HCT116 (cell line): ENCODE results near the gene PSG2. TPM values are rescaled to one million over a fixed set of nuclear protein-coding genes. Genes with fewer than 3 reads are reported as not detected.
"Not testable (repeated sequence)": the region's sequence is repeated elsewhere in the genome, so short reads cannot be mapped to it uniquely, and the experiment has no call there.

Experiments
- ATAC-seq: fragments of 200-7000 bp; cut with Tn5 transposase; 2 replicates; pipeline ENCODE4 v1.9.1; 2020; ENCODE audit warnings: mild to moderate bottlenecking, moderate library complexity
- BruUV-seq: library from RNA; stranded (reverse); fragments of 400-500 nt; replicated peaks from 2 replicates; lab custom pipeline; 2021; lab: Mats Ljungman, UMichigan
- CTCF ChIA-PET: fragments of 300-600 bp; sonication (Branson Sonifier 250); formaldehyde crosslinking; loops from one replicate; lab custom pipeline; 2021; ENCODE audit warnings: antibody characterized with exemption; lab: Charles Lee
- POLR2A ChIA-PET: fragments of 300-600, 350-600 bp; sonication (Branson Sonifier 250); formaldehyde crosslinking; loops from one replicate; lab custom pipeline; 2021; ENCODE audit warnings: antibody characterized with exemption; lab: Charles Lee
- RAD21 ChIA-PET, 2 experiments: fragments of 300-600 bp; sonication (Branson Sonifier 250); formaldehyde crosslinking; loops; one replicate each; lab custom pipeline; 2023; ENCODE audit warnings: low total read pairs in 2 of 2; ENCODE audit not compliant: uncharacterized antibody in 2 of 2, unreplicated experiment in 2 of 2, low non-redundant PET in 1 of 2; lab: Charles Lee
- DNase-seq: peaks from one replicate; pipeline ENCODE4 v3.0.0-alpha.2; 2010; ENCODE audit warnings: low read depth, low spot score
- H2AFZ ChIP-seq: fragments of 200-600 bp; shearing (Covaris generic), sonication (generic); 2 replicates; pipeline ENCODE4 v1.6.1; 2017; ENCODE audit warnings: low read depth, mixed run types, mixed read lengths, antibody characterized with exemption, low read length; ENCODE audit not compliant: poor library complexity, severe bottlenecking
- H3K27ac ChIP-seq: 2 replicates; pipeline ENCODE4 v1.5.1; 2012; ENCODE audit warnings: low read depth, low read length
- H3K27me3 ChIP-seq: fragments of 200-600 bp; sonication (generic); 2 replicates; pipeline ENCODE4 v1.6.1; 2016; ENCODE audit warnings: mixed run types, low read length, mixed read lengths; ENCODE audit not compliant: insufficient read depth
- H3K36me3 ChIP-seq, 2 experiments: fragments of 200-500 bp in 1 of 2; fragments of 200-600 bp in 1 of 2; sonication (Bioruptor generic) in 1 of 2; sonication (generic) in 1 of 2; 2 replicates each; pipeline versions ENCODE4 v1.5.1 to v1.6.1; 2014 to 2016; ENCODE audit warnings: low read length in 2 of 2, inconsistent platforms in 1 of 2, mixed read lengths in 1 of 2, mixed run types in 1 of 2; ENCODE audit not compliant: insufficient read depth in 2 of 2, control insufficient read depth in 1 of 2
- H3K4me1 ChIP-seq, 2 experiments: fragments of 200-600 bp in 1 of 2; sonication (generic) in 1 of 2; 2 replicates each; pipeline versions ENCODE4 v1.5.1 to v1.6.1; 2012 to 2017; ENCODE audit warnings: low read length in 2 of 2, inconsistent platforms in 1 of 2, mild to moderate bottlenecking in 1 of 2, mixed read lengths in 1 of 2, mixed run types in 1 of 2, moderate library complexity in 1 of 2; ENCODE audit not compliant: insufficient read depth in 2 of 2, control insufficient read depth in 1 of 2
- H3K4me2 ChIP-seq: fragments of 200-600 bp; sonication (generic); 2 replicates; pipeline ENCODE4 v1.6.1; 2017; ENCODE audit warnings: mixed run types, low read length, mixed read lengths
- H3K4me3 ChIP-seq, 2 experiments: fragments of 200-600 bp in 1 of 2; sonication (generic) in 1 of 2; replicated peaks in 1 of 2; 2 replicates each; pipeline ENCODE4 v1.5.1; 2011 to 2016; ENCODE audit warnings: low read length in 2 of 2, control low read depth in 1 of 2, low read depth in 1 of 2, mild to moderate bottlenecking in 1 of 2, mixed read lengths in 1 of 2, mixed run types in 1 of 2
- H3K79me2 ChIP-seq: fragments of 200-600 bp; sonication (generic); 2 replicates; pipeline ENCODE4 v1.6.1; 2017; ENCODE audit warnings: mild to moderate bottlenecking, mixed run types, low read length, moderate library complexity, mixed read lengths; ENCODE audit not compliant: insufficient read depth
- H3K9ac ChIP-seq: fragments of 200-600 bp; sonication (generic); 2 replicates; pipeline ENCODE4 v1.6.1; 2016; ENCODE audit warnings: low read length, mixed read lengths
- H3K9me2 ChIP-seq: fragments of 200-600 bp; sonication (generic), shearing (Covaris generic); 2 replicates; pipeline ENCODE4 v1.6.1; 2017; ENCODE audit warnings: mixed run types, mild to moderate bottlenecking, moderate library complexity; ENCODE audit not compliant: insufficient read depth
- H3K9me3 ChIP-seq, 2 experiments: fragments of 200-500 bp in 1 of 2; fragments of 200-600 bp in 1 of 2; sonication (Bioruptor generic) in 1 of 2; sonication (generic) in 1 of 2; 2 replicates each; pipeline ENCODE4 v1.6.1; 2014 to 2017; ENCODE audit warnings: low read length in 2 of 2, mixed read lengths in 2 of 2, inconsistent platforms in 1 of 2, low read depth in 1 of 2, mild to moderate bottlenecking in 1 of 2, mixed run types in 1 of 2, moderate library complexity in 1 of 2; ENCODE audit not compliant: control insufficient read depth in 1 of 2, insufficient read depth in 1 of 2
- H4K20me1 ChIP-seq: fragments of 200-600 bp; sonication (generic), shearing (Covaris generic); 2 replicates; pipeline ENCODE4 v1.6.1; 2017; ENCODE audit warnings: mixed run types, mild to moderate bottlenecking, moderate library complexity; ENCODE audit not compliant: insufficient read depth
- ATF3 ChIP-seq: IDR thresholded peaks from 2 replicates; pipeline ENCODE4 v1.6.1; 2012
- CTCF ChIP-seq, 3 experiments: fragments of 200-600 bp in 1 of 3; sonication (generic) in 1 of 3; IDR thresholded peaks in 2 of 3; conservative IDR thresholded peaks in 1 of 3; 2 replicates each; pipeline ENCODE4 v1.5.1; 2012 to 2017; ENCODE audit warnings: low read depth in 2 of 3, low read length in 2 of 3, antibody characterized with exemption in 1 of 3, borderline replicate concordance in 1 of 3, control low read depth in 1 of 3, mild to moderate bottlenecking in 1 of 3, mixed read lengths in 1 of 3, mixed run types in 1 of 3, moderate library complexity in 1 of 3; ENCODE audit not compliant: insufficient read depth in 1 of 3
- EGR1 ChIP-seq: IDR thresholded peaks from 2 replicates; pipeline ENCODE4 v1.6.1; 2012; ENCODE audit warnings: low read depth
- ELF1 ChIP-seq: IDR thresholded peaks from 2 replicates; pipeline ENCODE4 v1.6.1; 2012; ENCODE audit warnings: low read depth, borderline replicate concordance
- EZH2phosphoT487 ChIP-seq: fragments of 200-600 bp; IDR thresholded peaks from 2 replicates; pipeline ENCODE4 v1.6.1; 2018; ENCODE audit warnings: antibody characterized with exemption, borderline replicate concordance
- FOSL1 ChIP-seq: IDR thresholded peaks from 2 replicates; pipeline ENCODE4 v1.6.1; 2012; ENCODE audit warnings: low read depth
- JUND ChIP-seq: IDR thresholded peaks from 2 replicates; pipeline ENCODE4 v1.6.1; 2012
- RAD21 ChIP-seq: IDR thresholded peaks from 2 replicates; pipeline ENCODE4 v1.6.1; 2012; ENCODE audit warnings: low read depth, mild to moderate bottlenecking
- SIN3A ChIP-seq: IDR thresholded peaks from 2 replicates; pipeline ENCODE4 v1.6.1; 2012; ENCODE audit warnings: low read depth
- YY1 ChIP-seq: IDR thresholded peaks from 2 replicates; pipeline ENCODE4 v1.6.1; 2011; ENCODE audit warnings: low read length, low read depth, moderate library complexity, mild to moderate bottlenecking; ENCODE audit not compliant: insufficient replicate concordance; ENCODE audit errors: extremely low read depth
- ZFX ChIP-seq: fragments of 450-650 bp; IDR thresholded peaks from 2 replicates; pipeline ENCODE4 v1.6.1; 2017
- ZNF274 ChIP-seq: fragments of 200-500 bp; sonication (Bioruptor generic); IDR thresholded peaks from 2 replicates; pipeline ENCODE4 v1.6.1; 2014; ENCODE audit warnings: mild to moderate bottlenecking, low read depth, low read length, inconsistent platforms
- intact Hi-C: fragments of 100-400 bp; cut with micrococcal nuclease; formaldehyde crosslinking; loops from 2 replicates; pipeline ENCODE4 v1.10.0; 2022
- total RNA-seq: library from RNA; stranded (reverse); gene quantifications from one replicate; pipeline ENCODE4 v1.2.1, GENCODE V29; 2021; ENCODE audit not compliant: unreplicated experiment

Gene PSG2
- total RNA-seq, 1 experiment from 2014 or later, result not detected

- DNase-seq, H3K27me3 ChIP-seq, H3K4me2 ChIP-seq, H3K4me3 ChIP-seq, CTCF ChIA-PET, H3K36me3 ChIP-seq, RAD21 ChIA-PET, H3K4me1 ChIP-seq, H3K27ac ChIP-seq, H3K9me2 ChIP-seq, POLR2A ChIA-PET, H3K79me2 ChIP-seq, H3K9me3 ChIP-seq, H3K9ac ChIP-seq, BruUV-seq, H4K20me1 ChIP-seq, H2AFZ ChIP-seq: not testable (repeated sequence)
- intact Hi-C loops, result loop anchor here (10.0 kb wide), 1 partner anchor 237 kb away; no protein-coding TSS in a partner anchor
- peak; percentile 69 for ATAC-seq
- TF ChIP-seq RAD21, result peak; percentile 31
- TF ChIP-seq CTCF (IDR thresholded peaks at IDR 0.05 in 2 of 3, conservative IDR thresholded peaks at IDR 0.05 in 1 of 3; ENCODE audit: borderline replicate concordance in 1 of 3, insufficient read depth in 1 of 3, low read depth in 2 of 3, low read length in 2 of 3), result peak; percentile 21 to 33 (median 32); a peak in 3 of 6 replicates
These were observed 50.9 kb downstream of the PSG2 start for GRCh38 chr19:43031645-43032044.

- Histone ChIP-seq H3K27me3 (no peaks in the 10 kb centered on the region), H3K9ac (no peak overlapping the region), H3K9me2 (no peaks in the 10 kb centered on the region), H3K9me3 (no peaks in the 10 kb centered on the region), H3K4me2 (no peak overlapping the region), H2AFZ (no peak overlapping the region), H3K4me3 (no peak overlapping the region), H3K36me3 (no peaks in the 10 kb centered on the region), H4K20me1 (no peaks in the 10 kb centered on the region), H3K4me1 (no peaks in the 10 kb centered on the region), H3K27ac (no peak overlapping the region), H3K79me2 (no peaks in the 10 kb centered on the region)
- ATAC-seq, result no peak
- CTCF ChIA-PET, result no interaction called here
- no TSS peak for BruUV-seq
- POLR2A ChIA-PET, result no interaction called here
- intact Hi-C loops, result no loop called here
- RAD21 ChIA-PET, result no interaction called here
- DNase-seq, result no peak
- TF ChIP-seq ELF1 (no peak), ZNF274 (no peak), YY1 (no peak), CTCF (IDR thresholded peaks at IDR 0.05 in 2 of 3, conservative IDR thresholded peaks at IDR 0.05 in 1 of 3; ENCODE audit: borderline replicate concordance in 1 of 3, insufficient read depth in 1 of 3, low read depth in 2 of 3, low read length in 2 of 3) (no peak), SIN3A (no peak), EGR1 (no peak), ATF3 (no peak), JUND (no peak), EZH2phosphoT487 (no peak), FOSL1 (no peak), ZFX (no peak)
These were observed 53.6 kb downstream of the PSG2 start for GRCh38 chr19:43028866-43029265.
